Adipose tissue (tissue), 3 donors: ENCODE measurements around the gene DNAJC5G. TPM values are rescaled to one million over a fixed set of nuclear protein-coding genes. Genes with fewer than 3 reads are reported as not detected.

Experiments used
- H3K27ac ChIP-seq: one replicate; pipeline ENCODE4 v1.5.1; 2013; ENCODE audit warnings: low read depth, low read length
- WGBS, 3 donors: extraction: QIAGEN DNeasy Blood & Tissue Kit; methylation state at CpG; one replicate each; pipeline ENCODE4 v1.1.7; 2013; 5-methylcytosine and 5-hydroxymethylcytosine counted together
- polyA plus RNA-seq, 3 donors: library from polyadenylated mRNA; stranded (reverse); fragments of 200-250 nt; gene quantifications; one replicate each; pipeline ENCODE4 v1.2.3, GENCODE V29; 2013
- donor health status: healthy with polysubstance abuse.
- donor health status: Bipolar disorder and iron deficiency.
- donor health status: healthy.

Gene DNAJC5G
- polyA plus RNA-seq, 3 donors: 0.07 TPM; not detected in 2

DNA sequence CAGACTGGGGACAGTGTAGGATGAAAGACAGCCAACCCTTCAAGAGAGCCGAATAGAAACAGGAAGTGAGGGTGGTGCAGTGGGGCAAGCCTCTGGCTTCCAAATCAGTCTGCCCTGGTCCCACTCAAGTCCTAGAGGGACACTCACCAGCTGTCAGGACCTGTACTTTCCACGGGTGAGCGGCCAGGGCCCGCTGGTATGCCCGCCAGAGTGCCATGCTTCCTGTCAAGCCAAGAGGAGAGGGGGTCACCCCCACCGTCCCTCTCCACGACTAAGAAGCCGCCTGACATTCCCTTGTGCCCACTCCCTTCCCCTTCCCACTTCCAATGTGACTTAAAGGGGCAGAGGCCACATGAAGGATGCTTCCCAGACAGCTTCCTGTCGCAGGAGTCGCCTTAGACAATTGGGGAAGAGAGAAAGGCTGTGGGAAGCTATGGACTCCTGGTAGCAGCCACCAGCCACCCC, 47.1 kb downstream of the DNAJC5G start:
- WGBS, 3 donors: 2 to 4% (median 2%) methylated on average over 10 of the region's 10 CpGs
- H3K27ac ChIP-seq: no peak overlapping the region

DNA sequence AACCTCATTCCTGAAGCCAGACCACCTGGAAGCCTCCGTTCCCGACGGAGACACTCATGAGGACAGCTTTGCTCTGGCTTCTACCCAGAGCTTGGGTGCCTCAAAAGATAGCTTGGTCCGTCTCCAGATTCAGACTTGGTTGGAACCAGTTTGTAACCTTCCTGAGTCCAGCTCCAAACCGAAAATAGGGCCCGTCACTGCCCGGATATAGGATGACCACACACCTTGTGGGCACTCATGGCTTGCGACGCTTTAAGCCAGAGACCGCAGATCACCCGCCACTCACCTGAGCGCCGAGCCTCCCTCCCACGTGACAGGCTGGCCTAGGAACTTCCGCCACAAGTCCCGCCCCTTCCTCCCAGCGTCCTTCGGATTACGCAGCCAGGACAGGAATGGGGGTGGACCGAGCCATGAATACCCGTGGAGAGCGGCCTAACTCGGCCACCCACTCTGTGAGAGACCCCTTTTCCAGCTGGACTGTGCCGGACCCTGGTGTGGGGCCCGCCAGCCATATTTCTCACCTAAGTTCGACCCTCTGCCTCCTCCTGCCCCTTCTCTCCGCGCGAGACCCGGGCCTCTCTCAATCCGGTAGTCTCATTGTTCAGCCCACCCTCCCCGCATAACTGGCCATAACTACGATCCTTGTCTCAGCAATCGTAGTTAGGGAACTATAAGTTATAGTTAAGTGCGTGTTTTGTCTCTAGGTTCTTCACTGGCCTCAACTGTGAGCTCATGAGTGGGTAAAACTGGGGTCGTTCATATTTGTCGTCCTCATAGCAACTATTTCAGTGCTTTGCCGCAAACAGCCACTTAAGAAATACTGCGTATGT, 47.7 kb downstream of the DNAJC5G start, which contains the start of gene MPV17:
Gene MPV17 (minus strand): TSS at position 332 of the 830 bp plus-strand sequence. CDS start 580 bp downstream, outside the sequence.
- WGBS, 3 donors: 1% methylated on average over 39 of the region's 39 CpGs

DNA sequence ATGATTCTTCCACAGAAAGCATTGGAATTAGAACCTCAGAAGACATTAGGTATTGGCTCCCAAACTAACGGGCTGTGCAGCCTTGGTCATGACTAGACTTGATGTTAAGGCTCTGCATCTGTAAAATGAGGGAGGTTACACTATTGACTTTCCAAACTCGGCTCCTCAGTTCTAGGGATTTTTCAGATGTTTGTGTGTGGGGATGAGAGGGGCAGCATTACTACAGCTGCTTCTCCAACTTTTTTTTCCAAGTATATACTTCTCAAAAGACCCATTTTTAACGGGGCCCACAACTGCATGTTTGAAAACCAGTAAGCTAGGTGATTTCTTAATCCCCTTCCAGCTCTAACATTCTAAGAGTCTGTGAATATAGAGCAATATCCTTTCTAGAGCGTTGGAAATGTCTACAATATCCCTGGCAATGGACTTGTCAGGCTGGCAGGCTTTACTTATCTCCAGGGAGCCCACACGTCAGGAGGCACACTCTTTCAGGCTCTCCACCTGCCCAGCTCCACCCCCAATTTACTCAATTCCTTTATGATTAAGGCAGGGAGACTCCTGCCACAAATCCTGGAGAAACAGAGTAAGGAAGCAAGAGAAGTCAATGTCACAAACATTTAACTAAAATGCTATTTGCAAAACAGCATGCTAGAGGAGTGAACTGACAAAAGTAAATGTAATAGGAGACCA, 48.5 kb downstream of the DNAJC5G start:
- WGBS, 3 donors: 11 to 20% (median 17%) methylated on average over 5 of the region's 5 CpGs

More for the DNA sequence above, 47.7 kb downstream of the DNAJC5G start, which contains the start of gene MPV17:
- H3K27ac ChIP-seq: peak within 1 kb of the TSS; percentile 53

DNA sequence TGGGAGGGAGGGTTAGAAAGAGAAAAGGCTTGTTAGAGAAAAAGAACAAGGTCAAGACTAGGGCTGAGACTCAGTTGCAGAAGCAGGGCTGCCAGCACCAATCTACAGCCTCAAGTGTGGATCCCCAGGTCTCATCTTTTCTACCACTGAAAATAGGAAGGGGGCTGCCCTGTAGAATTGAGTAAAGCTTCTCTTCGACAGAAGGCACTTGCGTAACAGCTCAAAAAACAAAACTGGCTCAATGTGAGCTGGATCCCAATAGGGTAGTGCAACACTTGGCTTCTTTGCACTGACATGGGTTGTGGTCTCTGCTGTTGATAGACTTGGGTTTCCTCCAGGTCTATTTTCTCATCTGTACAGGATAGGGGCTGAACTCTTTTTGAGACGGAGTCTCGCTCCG, 49.5 kb downstream of the DNAJC5G start:
- whole genome bisulfite sequencing, 3 donors: 63 to 92% (median 73%) methylated on average over 5 of the region's 5 CpGs

More for the DNA sequence above, 48.5 kb downstream of the DNAJC5G start:
- H3K27ac ChIP-seq: peak overlapping the region; percentile 53

More for the DNA sequence above, 49.5 kb downstream of the DNAJC5G start:
- no peak overlapping the region for H3K27ac ChIP-seq

Other genes with a start within 250 kb of the DNAJC5G start
- gene TMEM214, start 242.5 kb upstream of the DNAJC5G start, polyA plus RNA-seq: 10 to 100 TPM; 48.7 to 78.3 (median 55.6) TPM
- 10 to 100 TPM in 1 of 3 donors, 1 to 10 TPM in 2; 7.4 to 11.2 (median 7.8) TPM for gene AGBL5, start 223.8 kb upstream of the DNAJC5G start, polyA plus RNA-seq
- gene OST4, start 203.8 kb upstream of the DNAJC5G start, polyA plus RNA-seq: 100 to 1,000 TPM; 219 to 750 (median 448) TPM
- 10 to 100 TPM in 2 of 3 donors, 1 to 10 TPM in 1; 9.5 to 57.4 (median 33.6) TPM for gene EMILIN1, start 196.8 kb upstream of the DNAJC5G start, polyA plus RNA-seq
- gene KHK, start 188.7 kb upstream of the DNAJC5G start, polyA plus RNA-seq: 10 to 100 TPM in 1 of 3 donors, 1 to 10 TPM in 2; 1.8 to 12.9 (median 4.4) TPM
- gene CGREF1, start 156.3 kb upstream of the DNAJC5G start, polyA plus RNA-seq: 10 to 100 TPM in 1 of 3 donors, 1 to 10 TPM in 2; 3.3 to 12.7 (median 5.0) TPM
- gene ABHD1, start 151.6 kb upstream of the DNAJC5G start, polyA plus RNA-seq: 1 to 10 TPM in 2 of 3 donors, under 1 TPM in 1; 0.79 to 1.4 (median 1.2) TPM
- gene PREB, start 140.8 kb upstream of the DNAJC5G start, polyA plus RNA-seq: 10 to 100 TPM; 51.7 to 66.5 (median 51.8) TPM
- not detected for gene PRR30, start 136.0 kb upstream of the DNAJC5G start, polyA plus RNA-seq
- under 1 TPM; 0.01 to 0.22 (median 0.18) TPM for gene TCF23, start 126.4 kb upstream of the DNAJC5G start, polyA plus RNA-seq
- 100 to 1,000 TPM in 2 of 3 donors, 10 to 100 TPM in 1; 93.7 to 176 (median 170) TPM for gene ATRAID, start 63.4 kb upstream of the DNAJC5G start, polyA plus RNA-seq
- gene SLC5A6, start 63.2 kb upstream of the DNAJC5G start, polyA plus RNA-seq: 100 to 1,000 TPM in 1 of 3 donors, 10 to 100 TPM in 2; 23.4 to 287 (median 33.4) TPM
- 10 to 100 TPM; 11.1 to 18.6 (median 15.9) TPM for gene CAD, start 58.1 kb upstream of the DNAJC5G start, polyA plus RNA-seq
- gene SLC30A3, start 12.4 kb upstream of the DNAJC5G start, polyA plus RNA-seq: under 1 TPM; 0.08 to 0.22 (median 0.22) TPM
- 1 to 10 TPM in 1 of 3 donors, under 1 TPM in 2; 0.03 to 1.3 (median 0.90) TPM for gene TRIM54, start 7.0 kb downstream of the DNAJC5G start, polyA plus RNA-seq
- 1 to 10 TPM in 2 of 3 donors, under 1 TPM in 1; 0.83 to 1.8 (median 1.7) TPM for gene UCN, start 33.0 kb downstream of the DNAJC5G start, polyA plus RNA-seq
- gene MPV17, start 47.7 kb downstream of the DNAJC5G start, polyA plus RNA-seq: 100 to 1,000 TPM in 1 of 3 donors, 10 to 100 TPM in 2; 39.8 to 103 (median 76.3) TPM
- 10 to 100 TPM; 18.0 to 23.9 (median 21.4) TPM for gene GTF3C2, start 81.3 kb downstream of the DNAJC5G start, polyA plus RNA-seq
- gene EIF2B4, start 94.9 kb downstream of the DNAJC5G start, polyA plus RNA-seq: 10 to 100 TPM; 37.7 to 42.5 (median 40.6) TPM
- gene SNX17, start 95.2 kb downstream of the DNAJC5G start, polyA plus RNA-seq: 100 to 1,000 TPM in 2 of 3 donors, 10 to 100 TPM in 1; 49.3 to 104 (median 101) TPM
- gene ZNF513, start 105.3 kb downstream of the DNAJC5G start, polyA plus RNA-seq: 10 to 100 TPM in 2 of 3 donors, 1 to 10 TPM in 1; 8.6 to 19.9 (median 12.5) TPM
- gene PPM1G, start 134.2 kb downstream of the DNAJC5G start, polyA plus RNA-seq: 10 to 100 TPM; 40.7 to 79.5 (median 46.3) TPM
- gene NRBP1, start 153.2 kb downstream of the DNAJC5G start, polyA plus RNA-seq: 10 to 100 TPM; 44.9 to 67.0 (median 65.7) TPM
- gene KRTCAP3, start 166.9 kb downstream of the DNAJC5G start, polyA plus RNA-seq: 10 to 100 TPM in 1 of 3 donors, 1 to 10 TPM in 2; 2.4 to 52.8 (median 6.1) TPM
- gene IFT172, start 214.3 kb downstream of the DNAJC5G start, polyA plus RNA-seq: 10 to 100 TPM; 11.3 to 23.7 (median 13.3) TPM
- 100 to 1,000 TPM in 1 of 3 donors, 10 to 100 TPM in 2; 38.5 to 158 (median 53.5) TPM for gene FNDC4, start 219.8 kb downstream of the DNAJC5G start, polyA plus RNA-seq
- gene GCKR, start 221.4 kb downstream of the DNAJC5G start, polyA plus RNA-seq: 1 to 10 TPM in 2 of 3 donors, not detected in 1; 3.0 to 5.7 TPM